Gastrocnemius medialis (tissue), 4 donors: ENCODE results near the gene PLCG1. TPM values are rescaled to one million over a fixed set of nuclear protein-coding genes. Genes with fewer than 3 reads are reported as not detected.

Source experiments
- ATAC-seq, 2 donors: fragments of 150-250 bp; one replicate each; pipeline ENCODE4 v1.9.1; 2016
- DNase-seq, 2 donors: peaks; one replicate each; pipeline ENCODE4 v3.0.0-alpha.2; 2019
- H3K27ac ChIP-seq, 4 donors: fragments of 200-600 bp; sonication (generic); 1 replicate in 1 of 4; 2 replicates in 3 of 4; pipeline ENCODE4 v1.5.1; 2016 to 2018; ENCODE audit warnings: mild to moderate bottlenecking in 2 of 4, moderate library complexity in 1 of 4
- H3K27me3 ChIP-seq, 3 donors: fragments of 200-600 bp; sonication (generic) in 2 of 3; 1 replicate in 1 of 3; 2 replicates in 2 of 3; pipeline versions ENCODE4 v1.5.1 to v1.6.0; 2016 to 2019; ENCODE audit warnings: mild to moderate bottlenecking in 1 of 3, moderate library complexity in 1 of 3
- H3K36me3 ChIP-seq, 2 donors: fragments of 200-600 bp; sonication (generic) in 1 of 2; one replicate each; pipeline ENCODE4 v1.5.1; 2017 to 2018
- H3K4me1 ChIP-seq, 2 donors: fragments of 200-600 bp; sonication (generic) in 1 of 2; one replicate each; pipeline ENCODE4 v1.5.1; 2016 to 2017; ENCODE audit warnings: mild to moderate bottlenecking in 2 of 2
- H3K4me3 ChIP-seq, 4 donors: fragments of 200-600 bp; sonication (generic) in 3 of 4; 1 replicate in 1 of 4; 2 replicates in 3 of 4; pipeline ENCODE4 v1.5.1; 2016 to 2019; ENCODE audit warnings: mild to moderate bottlenecking in 2 of 4
- H3K9me3 ChIP-seq, 3 donors: fragments of 200-600 bp; sonication (generic) in 2 of 3; 1 replicate in 1 of 3; 2 replicates in 2 of 3; pipeline ENCODE4 v1.5.1; 2016 to 2019
- POLR2A ChIP-seq, 2 donors: fragments of 450-650 bp; IDR thresholded peaks; one replicate each; pipeline ENCODE4 v1.6.1; 2017; ENCODE audit warnings: antibody characterized with exemption in 2 of 2, mild to moderate bottlenecking in 2 of 2, moderate library complexity in 2 of 2
- in situ Hi-C, 4 donors: fragments of 200-750 bp; cut with MboI; loops; one replicate each; pipeline versions ENCODE4 v1.15.0 to v1.8.0; 2017; ENCODE audit warnings: low sequenced_read_pairs in 4 of 4
- intact Hi-C: fragments of 100-400 bp; cut with DNase I; formaldehyde crosslinking; loops from one replicate; pipeline ENCODE4 v1.15.1; 2023; ENCODE audit warnings: low total_unique reads
- total RNA-seq, 4 donors: library from RNA; depleted of rRNA; stranded (reverse); fragments of >200 nt; gene quantifications; one replicate each; pipeline versions ENCODE4 v1.1.0 to v1.2.3, GENCODE V29; 2016
- TF ChIP-seq, protein P1 (sequence below), 5 experiments: fragments of 450-650 bp in 3 of 5; fragments of 200-600 bp in 2 of 5; sonication (generic) in 2 of 5; IDR thresholded peaks in 4 of 5; conservative IDR thresholded peaks in 1 of 5; 1 replicate in 4 of 5; 2 replicates in 1 of 5; pipeline ENCODE4 v1.5.1; 2016 to 2019; ENCODE audit warnings: antibody characterized with exemption in 5 of 5, mild to moderate bottlenecking in 3 of 5, moderate library complexity in 3 of 5

Gene PLCG1
- total RNA-seq, 4 donors from 2014 or later: 19.9 to 58.0 (median 35.0) TPM

DNA sequence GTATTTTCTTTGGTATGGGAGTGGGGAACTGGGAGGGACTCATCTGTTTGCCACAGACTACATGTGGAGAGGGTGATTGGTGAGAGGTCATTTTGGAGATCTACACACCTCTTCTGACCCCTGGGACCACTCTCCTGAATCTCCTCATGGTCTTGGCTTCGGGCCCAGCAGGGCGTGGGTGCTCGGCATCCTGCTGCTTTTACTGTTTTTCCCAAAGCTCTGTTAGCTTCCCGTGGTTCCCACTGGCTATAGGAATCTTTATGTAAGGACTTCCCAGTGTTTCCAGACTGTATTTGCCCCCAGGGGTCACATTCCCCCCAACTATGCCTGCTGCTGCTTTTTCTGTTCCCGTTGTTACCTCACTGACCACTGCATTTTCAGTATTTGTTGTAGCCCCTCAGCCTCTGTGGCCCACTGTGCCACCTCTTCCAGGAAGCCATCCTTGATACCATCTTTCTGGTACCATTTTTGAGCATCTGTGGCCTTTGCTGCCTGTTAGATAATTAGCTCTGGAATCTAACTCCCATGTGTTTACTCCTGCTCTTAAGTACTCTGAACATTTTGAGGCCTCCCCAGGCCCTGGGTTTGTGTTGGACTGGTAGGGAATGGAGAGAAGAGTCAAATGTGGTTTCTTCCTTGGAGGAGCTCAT, 14.9 kb downstream of the PLCG1 start:
- TF ChIP-seq POLR2A (IDR thresholded peaks at IDR 0.05): no peak
- TF ChIP-seq, protein P1, sequence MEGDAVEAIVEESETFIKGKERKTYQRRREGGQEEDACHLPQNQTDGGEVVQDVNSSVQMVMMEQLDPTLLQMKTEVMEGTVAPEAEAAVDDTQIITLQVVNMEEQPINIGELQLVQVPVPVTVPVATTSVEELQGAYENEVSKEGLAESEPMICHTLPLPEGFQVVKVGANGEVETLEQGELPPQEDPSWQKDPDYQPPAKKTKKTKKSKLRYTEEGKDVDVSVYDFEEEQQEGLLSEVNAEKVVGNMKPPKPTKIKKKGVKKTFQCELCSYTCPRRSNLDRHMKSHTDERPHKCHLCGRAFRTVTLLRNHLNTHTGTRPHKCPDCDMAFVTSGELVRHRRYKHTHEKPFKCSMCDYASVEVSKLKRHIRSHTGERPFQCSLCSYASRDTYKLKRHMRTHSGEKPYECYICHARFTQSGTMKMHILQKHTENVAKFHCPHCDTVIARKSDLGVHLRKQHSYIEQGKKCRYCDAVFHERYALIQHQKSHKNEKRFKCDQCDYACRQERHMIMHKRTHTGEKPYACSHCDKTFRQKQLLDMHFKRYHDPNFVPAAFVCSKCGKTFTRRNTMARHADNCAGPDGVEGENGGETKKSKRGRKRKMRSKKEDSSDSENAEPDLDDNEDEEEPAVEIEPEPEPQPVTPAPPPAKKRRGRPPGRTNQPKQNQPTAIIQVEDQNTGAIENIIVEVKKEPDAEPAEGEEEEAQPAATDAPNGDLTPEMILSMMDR (IDR thresholded peaks at IDR 0.05 in 4 of 5, conservative IDR thresholded peaks at IDR 0.05 in 1 of 5): no peak
- Histone ChIP-seq H3K27ac (peak overlapping the region; percentile 48 to 99 (median 58)), H3K9me3 (no peaks in the 10 kb centered on the region), H3K4me3 (no peak overlapping the region), H3K27me3 (no peaks in the 10 kb centered on the region), H3K36me3 (no peaks in the 10 kb centered on the region), H3K4me1 (peaks cover 73 to 87% of the 10 kb centered on the region in 2 donors)
- intact Hi-C loops (no loop called here), in situ Hi-C loops (no loop called here)
- DNase-seq (no peak), ATAC-seq (no peak)

DNA sequence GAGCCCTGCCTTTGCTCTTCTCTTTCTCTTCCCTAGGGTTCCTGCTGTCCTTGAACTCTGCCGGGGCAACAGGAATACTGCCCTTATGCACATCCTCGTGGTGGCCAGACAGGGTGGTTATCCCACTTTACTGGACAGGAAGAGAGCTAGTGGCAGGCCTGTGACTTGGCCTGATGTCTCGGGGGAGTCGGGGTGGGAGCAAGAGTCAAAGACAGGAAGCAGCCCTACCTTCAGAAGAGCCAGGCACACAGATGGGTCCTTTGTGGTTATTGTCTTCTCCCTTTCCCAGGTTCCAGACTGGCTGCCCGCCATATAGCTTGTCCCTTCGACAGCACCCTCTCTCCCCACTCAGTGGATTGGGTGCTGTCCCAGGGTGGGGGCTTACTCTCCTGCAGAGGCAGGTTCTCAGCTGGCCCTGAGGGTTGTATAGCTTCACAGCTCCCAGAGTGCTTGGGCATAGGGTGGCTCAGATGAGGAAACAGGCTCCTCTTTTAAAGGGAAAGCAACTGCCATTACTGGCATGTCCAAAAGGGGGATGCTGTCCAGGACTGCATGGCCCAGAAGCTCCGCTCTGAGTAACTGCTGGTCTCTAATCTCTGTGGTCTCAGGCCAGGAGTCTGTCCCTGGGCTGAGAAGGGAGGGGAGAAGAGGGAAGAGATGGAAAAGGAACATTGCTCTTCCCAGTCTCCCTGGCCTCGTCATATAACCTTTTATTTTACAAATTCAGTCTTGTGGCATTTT, 17.3 kb downstream of the PLCG1 start:
- Histone ChIP-seq H3K27me3 (no peaks in the 10 kb centered on the region), H3K4me3 (no peak overlapping the region), H3K9me3 (no peaks in the 10 kb centered on the region), H3K4me1 (peaks cover 53 to 65% of the 10 kb centered on the region in 2 donors), H3K36me3 (no peaks in the 10 kb centered on the region), H3K27ac (peak overlapping the region; percentile 17 to 59 (median 42))
- TF ChIP-seq, protein P1 (IDR thresholded peaks at IDR 0.05 in 4 of 5, conservative IDR thresholded peaks at IDR 0.05 in 1 of 5): no peak
- TF ChIP-seq POLR2A (IDR thresholded peaks at IDR 0.05): no peak
- in situ Hi-C loops (no loop called here), intact Hi-C loops (no loop called here)
- DNase-seq: no peak
- no peak for ATAC-seq

DNA sequence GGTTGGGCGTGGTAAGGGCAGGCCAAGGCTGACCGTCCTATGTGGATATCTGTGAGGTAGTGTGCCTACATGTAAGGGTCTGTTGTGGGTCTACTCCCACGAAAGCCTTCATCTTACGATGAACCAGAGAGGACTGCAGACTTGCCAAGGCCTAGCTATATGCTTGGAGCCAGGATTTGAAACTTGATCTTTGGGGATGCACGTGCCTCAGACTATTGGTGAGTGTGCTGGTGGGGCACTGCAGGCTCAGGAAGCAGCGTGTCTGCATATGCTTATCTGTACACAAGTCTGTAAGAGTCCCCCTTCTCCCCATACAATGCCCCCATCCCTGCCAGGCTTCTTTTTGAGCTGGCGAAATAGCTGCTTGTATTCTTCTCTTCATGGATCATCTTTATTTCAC, 17.9 kb downstream of the PLCG1 start:
- Histone ChIP-seq H3K4me3 (no peak overlapping the region), H3K9me3 (no peaks in the 10 kb centered on the region), H3K4me1 (peaks cover 50 to 62% of the 10 kb centered on the region in 2 donors), H3K36me3 (peaks cover 0 to 5% of the 10 kb centered on the region in 2 donors), H3K27me3 (no peaks in the 10 kb centered on the region), H3K27ac (peak overlapping the region; percentile 17 to 59 (median 30))
- intact Hi-C loops: no loop called here
- DNase-seq (no peak), ATAC-seq (peak in 1 of 2 donors; percentile 45)
- no peak for TF ChIP-seq POLR2A (IDR thresholded peaks at IDR 0.05)
- TF ChIP-seq, protein P1 (IDR thresholded peaks at IDR 0.05 in 4 of 5, conservative IDR thresholded peaks at IDR 0.05 in 1 of 5): no peak
- in situ Hi-C loops: no loop called here

DNA sequence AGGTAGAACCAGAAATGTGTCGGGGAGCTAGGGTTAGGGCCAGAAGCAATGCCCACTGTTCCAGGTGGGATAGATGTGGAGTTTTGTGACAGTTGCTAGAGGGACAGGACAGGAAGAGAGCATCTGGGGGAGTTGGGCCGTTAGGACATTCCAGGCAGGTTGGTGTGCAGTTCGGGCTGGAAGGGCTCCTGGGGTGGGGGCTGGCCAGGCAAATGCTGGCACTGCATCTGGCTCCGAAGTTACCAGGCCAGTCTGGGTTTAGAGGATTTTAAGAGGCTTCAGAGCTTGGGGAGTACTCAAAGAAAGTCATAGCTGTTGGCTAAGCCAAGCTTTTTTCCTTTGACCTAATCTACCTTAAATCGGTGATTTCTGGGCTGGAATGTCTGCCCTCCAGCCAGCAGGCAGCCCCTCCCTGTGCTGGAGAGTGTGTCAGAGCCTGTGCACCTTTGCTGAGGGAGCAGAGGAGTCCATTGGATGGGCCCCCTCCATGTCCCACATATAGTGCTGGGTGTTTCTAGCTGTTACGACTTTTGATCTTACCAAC, 20.8 kb downstream of the PLCG1 start:
- intact Hi-C loops (no loop called here), in situ Hi-C loops (no loop called here)
- Histone ChIP-seq H3K4me1 (peaks cover 42 to 43% of the 10 kb centered on the region in 2 donors), H3K9me3 (no peaks in the 10 kb centered on the region), H3K27ac (no peak overlapping the region), H3K27me3 (no peaks in the 10 kb centered on the region), H3K4me3 (no peak overlapping the region), H3K36me3 (peaks cover 0 to 14% of the 10 kb centered on the region in 2 donors)
- DNase-seq (no peak), ATAC-seq (no peak)
- TF ChIP-seq POLR2A (IDR thresholded peaks at IDR 0.05): no peak
- TF ChIP-seq, protein P1 (IDR thresholded peaks at IDR 0.05 in 4 of 5, conservative IDR thresholded peaks at IDR 0.05 in 1 of 5): no peak
